ENCODE measurements around the gene PRRT2.

DNA sequence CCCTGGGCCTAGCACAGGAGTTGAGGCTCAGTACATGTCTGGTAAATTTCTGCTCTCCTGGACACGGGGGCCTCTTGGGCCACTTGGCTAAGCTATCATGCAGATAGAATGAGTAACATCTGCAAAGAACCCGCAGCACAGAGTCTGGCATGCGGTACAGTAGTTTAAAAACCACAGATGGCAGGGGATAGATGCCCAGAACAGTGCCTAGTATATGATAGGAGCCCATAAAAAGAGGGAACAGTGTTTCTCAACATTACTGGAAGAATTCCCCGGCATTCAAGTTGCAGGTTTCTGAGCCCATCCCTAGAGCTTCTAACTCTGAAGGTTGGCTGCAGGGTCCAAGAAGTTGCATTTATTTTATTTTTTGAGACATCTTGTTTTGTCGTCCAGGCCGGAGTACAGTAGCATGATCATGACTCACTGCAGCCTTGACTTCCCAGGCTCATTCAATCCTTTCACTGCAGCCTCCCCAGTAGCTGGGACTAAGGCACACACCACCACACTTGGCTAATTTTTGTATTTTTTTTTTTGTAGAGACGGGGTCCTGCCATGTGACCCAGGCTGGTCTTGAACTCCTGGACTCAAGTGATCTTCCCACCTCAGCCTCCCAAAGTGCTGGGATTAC lies 45.3 kb downstream of the PRRT2 start:
- TF ChIP-seq GATA2 (IDR thresholded peaks at IDR 0.05; ENCODE audit: insufficient read depth, insufficient read length, low read depth, low read length) (no peak), EZH2 (IDR thresholded peaks at IDR 0.05; ENCODE audit: borderline replicate concordance, low read depth, low read length, severe bottlenecking) (no peak)

All from endothelial cell of umbilical vein (primary cell).